Measurements from ENCODE around the gene LCK. TPM values are rescaled to one million over a fixed set of nuclear protein-coding genes. Genes with fewer than 3 reads are reported as not detected.

The LCK gene
- total and polyA plus RNA-seq, 2 of the 8 experiments (the other 6 are each of a cell fraction or from before 2014, with no cell fraction given), result 75.3 to 122 TPM

GRCh38 chr1:32318127-32318869 is 67.2 kb downstream of the LCK start (continued):
- TF ChIP-seq KDM4A (IDR thresholded peaks at IDR 0.05; ENCODE audit: low read depth, low read length, severe bottlenecking) (no peak), CEBPB (IDR thresholded peaks at IDR 0.05; ENCODE audit: low read depth, low read length) (no peak), JUND (IDR thresholded peaks at IDR 0.05; ENCODE audit: low read length) (no peak), RBBP5 (IDR thresholded peaks at IDR 0.05; ENCODE audit: borderline replicate concordance, low read depth, low read length) (no peak), CBX5 (IDR thresholded peaks at IDR 0.05; ENCODE audit: low read depth, low read length) (no peak)
